ENCODE measurements around the gene OR2B6. TPM values are rescaled to one million over a fixed set of nuclear protein-coding genes. Genes with fewer than 3 reads are reported as not detected.

The OR2B6 gene
- total RNA-seq, 1 experiment from 2014 or later = not detected

DNA sequence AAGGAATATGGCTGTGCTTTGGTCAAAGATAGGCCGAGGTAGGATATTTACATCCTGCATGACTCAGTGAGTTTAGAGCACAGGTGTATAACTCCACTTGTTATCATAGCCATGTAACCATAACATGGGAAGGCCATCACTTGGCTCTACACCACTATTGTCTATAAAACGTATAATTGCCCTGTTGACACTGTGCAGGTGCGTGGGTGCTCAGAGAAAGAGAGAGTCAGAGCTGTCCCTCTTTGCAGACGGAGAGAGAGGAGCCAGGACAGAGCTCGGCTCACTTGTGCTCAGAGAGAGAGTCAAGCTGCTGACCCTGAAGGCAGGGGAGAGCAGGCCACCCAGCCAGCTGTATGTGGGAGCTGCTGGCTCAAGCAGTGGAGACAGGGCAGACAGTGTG is 46.0 kb downstream of the OR2B6 start:
- Histone ChIP-seq H3K79me1 (ENCODE audit: insufficient read depth, low read depth, low read length, poor library complexity, severe bottlenecking) (no peaks in the 10 kb centered on the region), H3K56ac (ENCODE audit: insufficient read length, low read depth, low read length) (no peak overlapping the region), H3K27me3 (ENCODE audit: insufficient read depth, low read length) (no peaks in the 10 kb centered on the region), H3K9ac (ENCODE audit: extremely low read depth, insufficient read length, low read length) (no peak overlapping the region), H2AFZ (ENCODE audit: low read length) (no peak overlapping the region), H3K14ac (ENCODE audit: insufficient read depth, low read length) (no peak overlapping the region), H2BK5ac (ENCODE audit: insufficient read length, low read length) (no peak overlapping the region), H3K79me2 (ENCODE audit: insufficient read depth, low read length) (no peaks in the 10 kb centered on the region), H3K4me1 (ENCODE audit: insufficient read depth, low read length) (peaks cover 12% of the 10 kb centered on the region; the same call in 1 of the 2 replicates), H3K27ac (ENCODE audit: insufficient read length, low read depth, low read length) (no peak overlapping the region), H3T11ph (ENCODE audit: low read length) (no peak overlapping the region), H3K4me2 (ENCODE audit: insufficient read depth, insufficient read length, low read length) (no peak overlapping the region), H2BK15ac (ENCODE audit: low read depth, low read length) (no peak overlapping the region), H4K5ac (ENCODE audit: insufficient read length, low read depth, low read length) (no peak overlapping the region), H2AK5ac (ENCODE audit: insufficient read length, low read length) (no peak overlapping the region), H3K23me2 (ENCODE audit: insufficient read length, low read depth, low read length, poor library complexity, severe bottlenecking) (no peaks in the 10 kb centered on the region), H2BK120ac (ENCODE audit: low read depth, low read length, poor library complexity, severe bottlenecking) (no peak overlapping the region), H4K91ac (ENCODE audit: insufficient read length, low read depth, low read length) (no peak overlapping the region), H2BK20ac (ENCODE audit: low read depth, low read length, poor library complexity, severe bottlenecking) (no peak overlapping the region), H4K20me1 (ENCODE audit: control insufficient read depth, insufficient read depth, insufficient read length) (no peaks in the 10 kb centered on the region), H4K8ac (replicated peaks; ENCODE audit: insufficient read length, low read depth, low read length) (no peak overlapping the region), H3K9me3 (ENCODE audit: control insufficient read depth, low read depth, low read length) (no peaks in the 10 kb centered on the region), H3K4ac (ENCODE audit: low read depth, low read length) (no peak overlapping the region), H3K18ac (ENCODE audit: insufficient read length, low read depth, low read length) (peak overlapping the region; percentile 21), H3K23ac (ENCODE audit: insufficient read length, low read depth, low read length) (no peak overlapping the region), H2BK12ac (ENCODE audit: insufficient read length, low read depth, low read length) (no peak overlapping the region)
- Mint-ChIP-seq H3K27ac (peak overlapping the region in 1 of 3 experiments; percentile 63; a peak in 1 of 7 replicates), H3K4me3 (no peak overlapping the region), H3K9me3 (no peaks in the 10 kb centered on the region; a peak in 1 of 5 replicates), H3K4me1 (peaks cover 39 to 42% of the 10 kb centered on the region in 2 experiments), H3K36me3 (ENCODE audit: insufficient read depth in 1 of 3, low read depth in 3 of 3) (no peaks in the 10 kb centered on the region), H3K27me3 (ENCODE audit: low read depth) (peaks cover 2% of the 10 kb centered on the region)
- no peak for DNase-seq
- TF ChIP-seq, protein P1, sequence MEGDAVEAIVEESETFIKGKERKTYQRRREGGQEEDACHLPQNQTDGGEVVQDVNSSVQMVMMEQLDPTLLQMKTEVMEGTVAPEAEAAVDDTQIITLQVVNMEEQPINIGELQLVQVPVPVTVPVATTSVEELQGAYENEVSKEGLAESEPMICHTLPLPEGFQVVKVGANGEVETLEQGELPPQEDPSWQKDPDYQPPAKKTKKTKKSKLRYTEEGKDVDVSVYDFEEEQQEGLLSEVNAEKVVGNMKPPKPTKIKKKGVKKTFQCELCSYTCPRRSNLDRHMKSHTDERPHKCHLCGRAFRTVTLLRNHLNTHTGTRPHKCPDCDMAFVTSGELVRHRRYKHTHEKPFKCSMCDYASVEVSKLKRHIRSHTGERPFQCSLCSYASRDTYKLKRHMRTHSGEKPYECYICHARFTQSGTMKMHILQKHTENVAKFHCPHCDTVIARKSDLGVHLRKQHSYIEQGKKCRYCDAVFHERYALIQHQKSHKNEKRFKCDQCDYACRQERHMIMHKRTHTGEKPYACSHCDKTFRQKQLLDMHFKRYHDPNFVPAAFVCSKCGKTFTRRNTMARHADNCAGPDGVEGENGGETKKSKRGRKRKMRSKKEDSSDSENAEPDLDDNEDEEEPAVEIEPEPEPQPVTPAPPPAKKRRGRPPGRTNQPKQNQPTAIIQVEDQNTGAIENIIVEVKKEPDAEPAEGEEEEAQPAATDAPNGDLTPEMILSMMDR (conservative IDR thresholded peaks at IDR 0.05) = no peak
- WGBS (ENCODE audit: extremely low coverage, insufficient read length, low lambda C conversion rate) = no CpG with 5 or more reads among the region's 5 CpGs

Data from H9 (cell line).